SHP77 treated with DMSO at 0.1 percent for 48 hours (cell line): ENCODE results near the gene RAPGEF5.

Experiments used
- DNase-seq: peaks from one replicate; lab custom pipeline; 2025; lab: John Stamatoyannopoulos, UW

Gene RAPGEF5

DNA sequence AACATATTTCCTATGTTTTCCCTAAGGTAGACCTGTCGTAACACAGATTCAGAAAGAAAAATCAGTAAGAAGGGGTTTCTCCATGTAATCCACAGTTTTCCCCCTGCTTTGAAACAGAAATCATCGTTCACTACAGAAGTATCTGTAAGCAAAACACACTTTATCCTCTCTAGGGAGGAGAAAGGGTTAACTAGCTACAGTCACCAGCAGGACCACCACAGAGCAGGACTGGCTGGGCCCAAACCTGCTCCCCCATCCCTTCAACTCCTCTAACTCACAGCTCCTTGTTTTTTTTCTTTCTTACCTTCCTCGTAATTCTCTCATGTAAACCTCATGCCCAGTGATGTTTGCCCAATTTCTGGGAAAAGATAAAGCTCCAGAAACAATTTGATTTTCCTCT, 167.7 kb downstream of the RAPGEF5 start:
- DNase-seq = no peak

DNA sequence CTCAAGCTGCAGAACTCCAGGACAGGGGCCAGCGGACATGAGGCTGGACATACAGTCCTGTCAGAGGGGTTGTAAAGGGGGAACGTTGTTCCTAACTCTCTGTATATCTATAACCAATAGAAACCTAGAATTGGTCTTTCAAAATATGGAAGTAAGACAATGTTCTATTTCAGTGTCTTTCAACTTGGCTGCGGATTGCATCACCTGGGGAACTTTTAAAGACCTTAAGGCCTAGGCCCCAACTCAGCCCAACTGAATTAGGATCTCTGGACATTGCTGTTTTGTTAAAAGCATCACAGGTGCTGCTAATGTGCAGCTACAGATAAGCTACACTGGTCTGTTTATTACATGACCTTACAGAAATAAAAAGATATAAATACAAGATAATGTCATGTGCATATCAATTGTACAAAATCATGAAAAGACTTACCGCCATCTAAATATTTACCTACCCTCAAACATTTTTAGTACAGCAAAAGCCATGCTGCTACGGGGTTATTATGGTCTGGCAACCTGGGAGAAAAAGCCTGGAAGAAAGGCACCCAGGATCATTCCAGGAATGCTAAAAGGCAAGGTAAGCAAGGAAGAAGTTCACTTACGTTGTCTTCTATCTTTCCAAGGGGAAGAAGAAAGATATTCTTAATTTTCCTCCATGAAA, 169.1 kb downstream of the RAPGEF5 start:
- no peak for DNase-seq

DNA sequence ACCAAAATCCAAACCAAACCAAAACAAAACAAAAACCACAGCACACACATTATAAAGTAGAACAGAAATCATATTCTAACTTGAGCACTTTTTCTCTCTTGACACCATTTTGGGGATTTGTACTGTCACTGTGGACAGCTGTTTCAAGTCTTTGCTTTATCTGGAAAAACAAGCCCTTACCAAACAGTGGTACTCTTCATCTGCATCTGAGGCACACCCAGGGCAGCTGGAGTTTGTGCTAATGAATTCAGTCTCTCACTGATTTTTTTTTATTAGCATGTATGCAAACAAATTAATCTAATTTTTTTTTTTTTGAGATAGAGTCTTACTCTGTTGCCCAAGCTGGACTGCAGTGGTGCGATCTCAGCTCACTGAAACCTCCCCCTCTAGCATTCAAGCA, 171.4 kb downstream of the RAPGEF5 start:
- no peak for DNase-seq

DNA sequence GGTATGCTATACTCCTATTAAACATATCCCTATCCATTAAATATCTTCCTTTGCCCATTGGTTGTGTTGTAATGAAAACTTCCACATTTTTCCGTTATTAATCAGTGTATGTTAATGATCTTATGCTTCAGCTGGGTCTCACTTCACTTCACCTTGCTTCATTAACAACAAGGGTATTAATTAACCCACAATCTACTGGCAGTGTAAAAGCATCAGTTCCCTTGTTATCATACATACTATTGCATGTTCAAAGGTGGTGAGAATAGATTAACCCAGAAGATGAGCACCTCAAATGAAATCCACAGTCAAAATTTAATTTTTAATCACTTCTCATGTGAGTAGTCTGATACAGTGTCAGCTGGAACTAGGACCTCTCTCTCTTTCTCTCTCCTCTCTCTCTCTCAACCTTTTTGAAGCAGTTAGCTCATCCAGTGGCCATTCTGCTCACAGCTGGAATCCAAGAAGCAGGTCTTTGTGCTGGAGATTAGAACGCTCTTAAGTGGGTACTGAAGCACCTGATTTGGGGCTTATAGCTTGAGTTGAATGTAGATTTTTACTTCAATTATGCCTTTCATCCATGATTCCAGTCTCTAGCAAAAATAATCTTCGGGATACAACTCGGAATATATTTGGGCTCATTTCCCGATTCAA, 172.3 kb downstream of the RAPGEF5 start:
- DNase-seq = no peak

DNA sequence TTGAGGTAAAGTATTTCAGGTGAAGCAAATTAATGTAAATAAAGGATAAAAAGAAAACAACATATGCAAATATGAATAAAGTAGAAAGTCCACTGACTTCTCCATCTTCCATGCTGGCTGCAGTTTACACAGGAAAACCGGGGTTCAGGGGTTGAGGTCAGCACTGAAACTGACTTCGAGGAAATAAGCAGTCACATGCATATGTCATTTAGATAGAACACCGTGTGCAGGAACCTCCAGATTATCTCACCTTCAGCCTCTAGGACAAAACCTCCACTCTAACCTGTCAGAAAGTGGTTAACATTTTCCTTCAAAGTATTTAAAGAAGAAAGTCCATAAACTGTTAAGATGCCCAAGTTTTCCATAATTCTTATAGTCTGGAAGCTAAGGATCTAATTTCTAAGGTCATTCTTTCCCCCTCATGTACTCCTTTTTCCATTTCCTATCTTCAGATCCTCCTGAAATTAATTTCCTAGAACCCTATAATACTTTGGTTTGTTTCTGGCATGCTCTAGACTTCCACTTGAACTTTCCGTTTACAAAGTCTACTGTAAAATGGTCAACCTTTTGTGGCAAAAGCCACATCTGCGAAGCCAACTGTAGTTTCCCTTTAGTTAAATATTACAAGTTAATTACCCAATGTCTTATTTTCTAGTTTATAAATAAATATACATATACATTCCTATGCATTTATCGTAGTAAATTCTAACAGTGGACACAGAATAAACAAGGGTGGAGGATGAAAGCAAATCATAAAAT, 173.3 kb downstream of the RAPGEF5 start:
- DNase-seq = no peak

DNA sequence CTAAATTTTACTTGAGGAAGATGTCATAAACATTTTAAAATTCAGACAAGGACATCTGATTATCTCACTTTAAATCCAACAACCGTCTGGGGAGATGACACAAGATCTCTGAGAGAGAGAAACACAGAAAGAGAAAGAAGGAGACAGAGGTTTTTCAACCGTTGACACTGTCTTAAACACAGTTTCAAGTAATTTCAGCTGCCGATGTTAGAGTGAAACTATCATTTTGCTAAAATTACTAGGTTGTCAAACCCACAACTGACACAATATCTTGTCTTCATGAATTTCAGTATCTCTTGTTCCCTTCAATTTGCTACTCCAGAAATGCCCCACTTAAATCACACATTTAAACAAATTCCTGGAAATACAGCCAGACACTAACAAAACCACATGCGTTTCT, 174.8 kb downstream of the RAPGEF5 start:
- no peak for DNase-seq

DNA sequence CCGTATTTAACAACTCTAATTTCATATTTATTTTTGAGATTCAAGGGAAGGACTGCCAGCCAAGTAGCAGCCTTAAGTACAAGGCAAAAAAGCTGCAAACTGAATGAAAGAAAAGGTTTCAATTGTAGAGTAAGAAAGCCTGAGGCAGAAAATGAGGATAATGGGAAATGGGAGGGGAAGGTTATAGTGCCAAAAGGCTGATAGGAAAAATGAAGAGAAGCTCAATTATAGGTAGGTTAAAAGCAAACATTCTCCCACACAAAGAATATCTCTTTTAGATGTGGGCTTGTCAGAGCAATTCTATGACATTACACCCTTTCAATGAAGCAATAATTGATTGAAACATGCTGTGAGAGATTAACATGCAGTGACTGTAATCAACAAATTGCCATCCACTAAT, 175.3 kb downstream of the RAPGEF5 start:
- no peak for DNase-seq

DNA sequence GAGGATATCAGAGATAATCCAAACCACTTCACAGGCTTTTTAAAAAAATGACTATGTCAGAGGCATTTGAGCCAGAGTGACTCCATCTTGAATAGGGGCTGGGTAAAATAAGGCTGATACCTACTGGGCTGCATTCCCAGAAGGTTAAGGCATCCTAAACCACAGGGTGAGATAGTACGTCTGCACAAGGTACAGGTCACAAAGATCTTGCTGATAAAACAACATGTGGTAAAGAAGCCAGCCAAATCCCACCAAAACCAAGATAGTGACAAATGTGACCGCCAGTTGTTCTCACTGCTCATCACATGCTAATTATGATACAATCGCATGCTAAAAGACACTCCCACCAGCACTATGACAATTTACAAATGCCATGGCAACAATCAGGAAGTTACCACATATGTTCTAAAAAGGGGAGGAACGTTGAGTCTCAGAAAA, 177.5 kb downstream of the RAPGEF5 start:
- no peak for DNase-seq

DNA sequence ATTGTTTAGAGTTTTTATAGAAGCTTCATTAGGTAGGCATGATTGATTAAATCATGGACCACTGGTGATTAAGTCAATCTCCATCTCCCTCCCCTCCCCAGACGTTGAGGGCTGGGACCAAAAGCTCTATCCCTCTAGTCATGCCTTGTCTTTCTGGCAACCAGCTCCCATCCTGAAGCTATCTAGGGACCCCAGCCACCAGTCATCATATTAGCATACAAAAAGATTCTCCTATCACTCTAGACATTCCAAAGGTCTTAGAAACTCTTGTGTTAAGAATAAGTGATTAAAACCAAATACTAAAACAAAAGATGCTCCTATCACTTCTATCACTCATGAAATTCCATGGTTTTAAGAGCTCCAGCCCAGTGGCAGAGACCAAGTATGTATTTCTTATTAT, 178.2 kb downstream of the RAPGEF5 start:
- DNase-seq = no peak

DNA sequence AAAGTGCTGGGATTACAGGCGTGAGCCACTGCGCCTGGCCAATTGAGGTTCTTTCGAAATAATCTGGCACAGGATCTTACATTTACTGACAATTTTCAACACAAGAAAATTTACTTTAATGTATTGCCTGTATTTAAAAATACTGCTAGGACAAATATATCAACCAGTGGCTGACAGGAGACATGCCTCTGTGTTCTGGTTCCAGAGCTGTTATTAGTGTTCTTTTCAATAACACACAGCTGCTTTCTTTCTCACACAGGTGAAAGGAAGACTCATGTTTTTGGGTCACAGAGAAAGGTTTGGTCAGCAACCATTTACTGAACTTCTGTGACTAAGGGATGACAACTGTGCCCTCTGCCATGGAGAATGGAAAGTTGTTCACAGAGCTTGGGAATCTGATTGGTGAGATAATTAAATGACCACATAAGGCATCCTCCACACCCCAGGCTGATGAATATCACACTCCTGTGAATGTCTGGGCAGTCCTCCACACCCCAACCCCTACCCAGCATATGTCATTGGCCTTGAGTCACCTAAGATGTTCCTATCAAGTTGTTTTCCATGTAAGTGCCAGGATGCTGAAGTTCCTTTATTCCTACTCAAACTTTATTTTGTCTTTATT, 180.1 kb downstream of the RAPGEF5 start:
- no peak for DNase-seq

DNA sequence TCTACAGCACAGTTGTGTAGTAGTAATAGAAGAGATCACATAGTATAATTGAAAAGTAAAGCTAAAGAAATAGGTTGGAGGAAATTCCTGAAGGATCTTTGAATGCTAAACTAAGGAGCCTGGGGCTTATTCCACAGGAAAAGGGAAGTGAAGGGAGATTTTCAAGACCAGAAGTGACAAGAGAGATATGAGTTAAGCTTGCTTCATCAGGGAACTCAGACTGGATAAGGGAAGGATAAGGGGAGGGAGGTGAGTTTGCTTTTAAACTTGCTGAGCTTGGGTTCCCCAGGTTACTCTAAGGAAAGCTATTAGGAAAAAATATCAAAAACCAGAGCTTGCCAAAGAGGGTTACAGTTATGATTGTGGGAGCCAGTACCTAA, 182.4 kb downstream of the RAPGEF5 start:
- no peak for DNase-seq

DNA sequence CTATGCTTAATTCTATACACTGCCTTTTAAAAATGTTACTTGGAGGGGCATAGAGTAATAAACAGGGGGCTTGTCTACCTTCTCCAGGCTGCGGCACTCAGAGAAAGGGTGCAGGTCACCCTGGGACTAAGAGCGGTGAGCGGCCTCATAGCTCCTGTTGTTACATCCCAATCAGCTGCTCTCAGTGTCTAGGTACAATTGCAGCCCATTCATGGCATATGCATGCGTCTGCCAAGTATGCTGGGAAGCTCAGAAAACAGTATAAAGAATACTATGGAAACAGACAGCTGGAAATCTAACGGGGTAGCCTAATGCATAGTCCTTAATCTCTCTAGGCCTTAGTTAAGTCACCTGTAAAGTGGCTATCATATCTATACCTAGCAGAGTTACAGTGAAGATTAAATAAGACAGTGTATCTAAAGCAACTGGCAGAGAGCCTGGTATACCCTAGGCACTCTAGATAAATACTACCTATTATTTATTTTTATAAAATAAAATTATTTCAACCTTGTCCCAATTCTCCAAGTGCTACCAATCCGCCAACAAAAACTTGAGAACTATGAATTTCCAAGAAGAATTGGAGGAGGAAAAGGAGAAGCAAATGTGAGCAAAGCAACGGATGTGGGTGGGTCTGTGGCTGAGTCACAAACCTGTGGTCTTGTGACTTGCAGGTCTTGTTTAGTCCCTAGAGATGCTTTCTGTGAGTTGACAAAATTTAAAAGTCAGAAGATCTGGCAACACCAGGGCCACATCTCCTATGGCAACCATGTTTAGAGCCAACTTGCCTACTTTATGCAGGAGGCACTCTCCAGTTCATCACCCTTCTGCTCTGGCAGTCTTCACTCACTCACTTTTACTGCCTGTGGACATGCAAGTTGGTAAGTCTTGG, 183.0 kb downstream of the RAPGEF5 start:
- no peak for DNase-seq

DNA sequence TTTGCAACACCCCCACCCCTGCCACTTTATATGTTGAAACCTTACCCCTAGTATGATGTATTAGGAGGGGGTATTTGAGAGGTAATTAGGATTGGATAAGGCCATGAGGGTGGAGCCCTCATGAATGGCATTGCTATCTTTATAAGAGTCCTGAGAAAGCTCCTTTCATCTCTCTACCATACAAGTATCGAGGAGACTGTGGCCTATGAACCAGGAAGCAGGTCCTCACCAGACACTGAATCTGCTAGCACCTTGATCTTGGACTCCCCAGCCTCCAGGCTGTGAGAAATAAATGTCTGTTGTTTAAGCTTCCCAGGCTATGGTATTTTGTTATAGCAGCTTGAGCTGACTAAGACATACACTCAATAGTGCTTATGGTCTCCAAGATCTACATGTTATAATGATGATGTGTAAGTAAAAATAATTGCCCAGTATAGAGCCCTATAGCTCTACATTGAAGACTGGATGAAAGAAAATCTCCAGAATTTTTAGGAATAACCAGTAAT, 188.8 kb downstream of the RAPGEF5 start:
- DNase-seq = no peak

DNA sequence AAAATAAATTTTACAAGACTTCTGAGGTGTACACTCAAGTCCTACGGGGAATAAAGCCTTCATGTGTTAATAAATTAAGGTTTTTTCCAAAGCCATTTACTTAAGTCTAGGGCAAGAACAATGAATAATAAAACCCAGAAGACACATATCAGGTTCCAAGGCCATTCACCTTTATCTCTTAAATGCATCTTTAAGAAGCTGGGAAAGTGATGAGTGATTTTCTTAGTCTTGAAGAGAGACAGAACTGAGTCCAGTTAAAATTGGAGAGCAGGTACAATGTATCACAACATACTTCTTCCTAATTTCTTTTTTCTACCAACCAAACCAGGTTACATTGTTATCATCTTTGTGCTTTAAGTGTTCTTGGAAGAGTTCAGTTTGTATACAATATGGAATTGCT, 189.5 kb downstream of the RAPGEF5 start:
- no peak for DNase-seq

DNA sequence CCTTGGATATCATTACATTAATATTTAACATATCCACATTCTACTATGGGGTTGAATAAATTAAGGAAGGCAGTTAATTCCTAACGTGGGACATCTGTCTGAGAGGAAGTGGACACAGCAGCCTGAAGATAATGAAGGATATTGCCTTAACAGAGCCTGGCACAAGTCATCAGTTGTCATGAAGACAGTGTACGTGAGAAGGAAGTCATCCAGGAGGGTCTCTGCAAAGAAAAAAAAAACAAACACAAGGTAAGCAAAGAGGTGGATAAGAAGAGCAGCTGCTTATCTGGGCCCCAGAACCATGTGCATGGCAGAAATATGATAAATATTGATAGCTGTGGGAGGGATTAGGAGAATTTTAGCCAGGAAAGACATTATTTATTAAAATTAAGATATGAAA, 190.0 kb downstream of the RAPGEF5 start:
- no peak for DNase-seq

DNA sequence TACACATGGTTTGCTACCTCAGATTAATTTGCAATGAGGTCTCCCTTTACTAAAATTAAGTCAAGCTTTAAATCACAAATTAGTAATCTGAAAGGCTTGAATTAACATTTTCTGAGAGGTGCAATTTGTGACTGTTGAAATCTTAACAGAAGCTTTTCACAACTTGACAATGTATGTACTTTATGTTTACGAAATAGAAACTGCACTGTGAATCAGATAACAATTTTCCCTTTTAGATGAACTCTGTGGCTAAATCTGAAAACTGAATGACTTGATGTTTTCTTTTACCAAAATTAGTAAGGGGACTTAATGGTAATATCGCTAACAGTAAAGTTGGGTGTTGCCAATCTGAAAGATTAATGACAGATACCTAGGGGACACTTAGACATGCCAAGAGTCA, 197.6 kb downstream of the RAPGEF5 start:
- no peak for DNase-seq

DNA sequence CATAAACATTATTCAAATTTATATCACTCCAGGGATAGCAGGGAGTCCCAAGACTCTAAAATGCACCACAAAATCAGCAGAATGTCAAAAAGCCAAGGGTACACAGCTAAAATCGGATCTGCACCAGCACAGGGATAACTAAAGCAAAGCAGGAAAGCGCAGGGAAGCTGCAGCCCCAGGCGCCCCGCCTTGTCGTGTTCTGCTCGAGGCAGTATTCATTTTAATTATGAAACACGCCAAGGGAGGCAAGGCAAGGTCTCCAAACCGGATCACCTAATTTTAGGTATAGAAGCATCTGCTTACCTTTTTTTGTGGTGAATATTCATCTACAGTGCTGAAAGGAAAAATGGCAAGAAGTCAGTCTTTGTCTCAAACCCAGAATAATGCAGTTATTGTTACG, 199.4 kb downstream of the RAPGEF5 start:
- DNase-seq = no peak

DNA sequence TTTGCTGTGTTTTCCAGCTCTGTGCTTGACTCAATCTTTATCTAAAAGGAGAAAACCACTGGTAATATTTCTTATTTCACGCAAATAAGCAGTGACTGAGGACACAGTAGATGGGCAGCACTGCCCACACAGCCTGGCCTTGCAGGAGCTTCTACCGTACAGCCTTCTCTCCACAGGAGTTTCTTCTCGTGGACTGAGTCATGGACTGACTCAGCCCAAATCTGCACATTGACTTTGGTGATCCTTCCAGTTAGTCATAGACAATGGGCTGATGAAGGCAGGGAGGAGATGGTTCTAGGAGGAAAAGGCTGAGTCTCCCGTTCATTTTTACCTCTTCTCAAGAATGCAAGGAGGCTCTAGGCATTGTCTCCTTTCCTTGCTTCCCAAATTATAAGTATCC, 200.7 kb downstream of the RAPGEF5 start:
- DNase-seq = no peak

DNA sequence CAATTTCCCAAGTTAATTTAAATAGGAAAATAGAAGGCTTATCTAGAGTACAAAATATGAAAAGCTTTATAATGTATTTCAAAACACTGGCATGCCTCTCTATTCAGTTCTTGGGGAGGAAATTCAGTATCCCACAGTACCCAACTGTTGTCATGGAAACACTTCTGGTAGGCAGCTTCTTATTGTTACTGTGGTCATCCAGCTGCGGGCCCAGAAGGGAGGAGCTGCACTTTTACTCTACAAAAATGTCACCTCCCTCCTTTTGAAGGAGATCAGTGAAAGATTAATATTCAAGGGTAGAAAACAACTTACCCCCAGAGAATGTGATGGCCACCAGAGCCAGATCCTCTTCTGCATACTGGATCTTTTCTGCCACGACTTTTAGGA, 202.8 kb downstream of the RAPGEF5 start:
- no peak for DNase-seq

DNA sequence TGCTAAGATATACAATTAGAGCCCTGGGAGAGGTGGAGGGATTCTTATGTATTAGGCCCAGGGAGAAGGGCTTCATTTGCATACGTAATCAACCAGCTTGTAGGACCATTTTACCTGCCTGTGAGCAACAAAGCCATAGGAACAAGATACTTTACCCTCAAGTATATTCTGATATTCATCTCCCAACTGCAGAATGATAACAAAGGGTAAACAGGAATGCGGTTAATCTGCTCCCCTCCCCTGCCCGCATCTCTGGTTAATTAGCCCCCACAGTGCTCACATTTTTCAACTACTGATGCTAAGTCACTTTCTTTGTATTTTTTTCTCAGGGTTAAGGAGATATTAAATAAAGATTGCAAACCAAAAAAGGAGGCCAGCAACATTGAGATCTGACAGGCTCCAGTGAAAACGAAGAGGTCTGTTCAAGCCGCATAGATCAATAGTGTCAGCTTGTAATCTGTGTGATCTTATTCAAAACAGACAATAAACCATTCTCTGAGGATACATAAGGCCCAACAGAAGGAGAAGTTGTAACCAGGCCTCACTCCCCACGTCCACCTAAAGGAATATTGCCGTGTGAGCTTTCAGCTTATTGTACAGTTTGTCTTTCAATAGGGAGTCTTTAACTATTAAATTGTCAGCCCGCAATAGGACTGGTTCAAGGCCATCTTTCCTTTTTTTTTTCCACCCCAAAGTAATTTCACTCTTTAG, 203.4 kb downstream of the RAPGEF5 start:
- no peak for DNase-seq

DNA sequence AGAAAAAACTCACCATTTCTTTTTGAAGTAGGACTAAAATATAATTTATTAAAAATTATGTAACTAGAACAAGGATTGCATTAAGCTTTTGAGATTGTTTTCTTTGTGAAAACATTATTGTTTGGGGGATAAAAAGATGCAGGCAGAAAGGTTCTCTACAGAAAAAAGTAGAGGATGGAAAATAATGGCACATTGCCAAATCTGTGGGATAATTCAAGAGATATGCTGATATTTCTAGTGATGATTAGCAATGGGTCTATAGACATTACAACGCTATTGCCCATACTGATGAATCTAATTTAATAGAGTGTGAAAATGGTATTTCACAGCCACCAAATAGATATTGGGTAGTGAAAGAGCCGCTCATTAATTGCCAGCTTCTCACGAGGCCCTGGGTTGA, 204.3 kb downstream of the RAPGEF5 start:
- no peak for DNase-seq
